ENCODE measurements around the gene EXOC4. TPM values are rescaled to one million over a fixed set of nuclear protein-coding genes. Genes with fewer than 3 reads are reported as not detected.

The EXOC4 gene
- polyA plus RNA-seq, 3 donors = 68.1 to 75.1 (median 70.9) TPM

DNA sequence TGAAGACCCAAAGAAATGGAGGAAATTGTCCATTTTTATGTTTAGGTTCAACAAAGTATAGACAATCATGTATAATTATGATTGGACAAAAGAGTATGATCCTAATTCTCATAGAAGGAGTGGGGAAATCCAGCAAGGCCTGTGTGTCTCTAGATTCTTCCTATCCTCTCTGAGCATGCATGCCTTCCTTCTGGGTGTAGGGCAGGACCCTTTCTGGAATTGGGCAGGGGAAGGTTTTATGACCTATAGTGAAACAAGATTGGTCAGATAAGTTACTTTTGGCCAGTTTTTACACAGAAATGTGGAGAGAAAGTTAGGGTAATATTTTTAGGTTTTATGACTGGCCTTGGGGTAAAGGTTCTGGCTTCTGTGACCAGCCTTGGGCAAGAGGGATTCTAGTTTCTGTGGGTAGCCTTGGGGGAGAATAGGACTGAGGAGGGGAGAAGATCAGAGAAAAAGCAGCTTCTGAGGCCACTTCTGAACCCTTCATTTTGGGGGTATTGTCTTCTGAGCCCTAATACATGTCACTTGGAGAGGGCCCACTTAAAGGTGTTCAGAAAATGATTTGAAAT, 289.4 kb downstream of the EXOC4 start:
- no peak for DNase-seq (ENCODE audit: extremely low read depth in 1 of 11, low read depth in 9 of 11, low spot score in 4 of 11)

DNA sequence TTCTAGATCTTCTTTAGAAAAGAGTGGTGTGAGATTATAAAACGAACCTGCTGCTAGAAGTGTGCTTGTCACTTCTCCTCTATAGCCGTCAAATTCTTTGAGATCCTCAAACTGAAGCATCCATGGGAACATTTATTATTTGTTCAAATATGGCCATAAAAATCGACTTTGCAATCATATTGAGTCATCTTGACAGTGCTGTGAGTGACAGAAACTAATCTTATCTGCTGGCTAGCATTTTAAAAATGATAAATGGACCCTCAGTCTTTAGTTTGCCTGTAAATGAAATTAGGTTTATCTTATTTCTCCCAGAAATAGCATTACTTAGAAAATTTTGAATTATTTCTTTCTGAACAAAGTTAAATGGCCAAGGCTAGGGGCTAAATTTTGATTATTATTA, 290.8 kb downstream of the EXOC4 start:
- DNase-seq (ENCODE audit: extremely low read depth in 1 of 11, low read depth in 9 of 11, low spot score in 4 of 11) = no peak

DNA sequence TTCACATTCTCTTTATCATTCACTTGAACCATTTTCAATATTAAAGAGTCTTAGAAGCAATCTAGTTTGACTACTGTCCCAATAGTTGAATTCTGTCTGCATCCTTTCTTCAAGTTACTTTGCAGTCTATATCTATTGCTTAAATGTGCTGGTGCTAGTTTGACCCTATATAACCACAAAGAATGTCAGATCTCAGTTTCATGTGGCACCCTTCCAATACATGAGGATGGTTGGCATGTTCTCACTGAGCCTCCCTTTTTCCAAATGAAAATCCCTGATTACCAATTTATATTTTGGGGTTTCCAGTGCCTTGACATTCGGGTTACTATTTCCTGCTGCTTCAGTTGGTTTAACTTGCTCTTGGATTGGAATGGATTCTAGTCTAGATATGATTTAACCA, 292.7 kb downstream of the EXOC4 start:
- no peak for DNase-seq (ENCODE audit: extremely low read depth in 1 of 11, low read depth in 9 of 11, low spot score in 4 of 11)

DNA sequence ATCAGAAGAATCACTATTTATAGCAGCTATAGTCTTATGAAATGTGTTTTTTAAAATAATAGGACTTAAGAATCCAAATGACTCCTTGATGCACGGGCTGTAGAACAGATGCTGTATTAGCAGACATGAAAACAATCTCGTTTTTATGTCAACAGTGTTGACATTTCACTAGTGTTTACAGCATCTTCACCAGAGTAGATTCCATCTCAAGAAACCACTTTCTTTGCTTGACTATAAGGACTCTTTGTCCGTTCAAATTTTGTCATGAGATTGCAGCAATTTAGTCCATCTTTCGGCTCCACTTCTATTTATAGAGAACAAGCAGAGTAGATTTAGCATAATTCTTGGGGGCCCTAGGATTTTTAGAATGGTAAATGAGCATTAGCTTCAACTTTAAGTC, 295.1 kb downstream of the EXOC4 start:
- DNase-seq (ENCODE audit: extremely low read depth in 1 of 11, low read depth in 9 of 11, low spot score in 4 of 11) = no peak

DNA sequence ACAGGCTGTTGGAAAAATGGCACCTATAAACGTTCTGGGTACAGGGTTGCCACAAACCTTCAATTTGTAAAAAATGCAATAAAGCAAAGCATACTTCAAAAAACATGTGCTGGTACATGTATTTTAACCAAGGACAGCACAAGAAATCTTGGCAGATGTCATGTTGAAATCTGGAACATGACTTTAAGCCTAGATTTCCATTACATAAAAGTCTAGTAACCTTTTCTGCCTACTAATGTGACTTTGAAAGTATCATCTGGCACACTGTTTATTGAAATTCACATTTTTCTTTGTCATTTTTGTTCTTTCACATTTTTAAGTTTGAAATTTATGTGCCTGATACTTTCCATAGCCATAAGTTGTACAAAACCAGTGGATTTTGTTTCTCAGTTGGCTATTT, 296.8 kb downstream of the EXOC4 start:
- no peak for DNase-seq (ENCODE audit: extremely low read depth in 1 of 11, low read depth in 9 of 11, low spot score in 4 of 11)

DNA sequence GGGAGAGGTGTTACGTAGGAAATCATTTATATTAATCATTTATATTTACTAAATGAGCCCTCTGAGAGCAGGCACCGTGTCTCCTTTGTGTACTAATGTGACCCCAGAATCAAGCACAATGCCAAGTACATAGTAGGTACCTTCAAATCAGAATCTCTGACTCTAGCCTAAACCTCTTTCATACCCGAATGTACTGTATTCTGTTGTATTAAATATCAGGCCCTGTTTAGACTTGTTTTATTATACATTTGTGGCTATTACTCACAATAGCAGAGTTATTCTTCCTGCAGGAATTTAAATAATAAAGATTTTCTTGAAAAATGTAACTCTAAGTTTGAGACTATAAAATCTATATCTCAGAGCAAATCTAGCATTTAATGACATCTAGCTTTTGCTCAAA, 297.3 kb downstream of the EXOC4 start:
- no peak for DNase-seq (ENCODE audit: extremely low read depth in 1 of 11, low read depth in 9 of 11, low spot score in 4 of 11)

DNA sequence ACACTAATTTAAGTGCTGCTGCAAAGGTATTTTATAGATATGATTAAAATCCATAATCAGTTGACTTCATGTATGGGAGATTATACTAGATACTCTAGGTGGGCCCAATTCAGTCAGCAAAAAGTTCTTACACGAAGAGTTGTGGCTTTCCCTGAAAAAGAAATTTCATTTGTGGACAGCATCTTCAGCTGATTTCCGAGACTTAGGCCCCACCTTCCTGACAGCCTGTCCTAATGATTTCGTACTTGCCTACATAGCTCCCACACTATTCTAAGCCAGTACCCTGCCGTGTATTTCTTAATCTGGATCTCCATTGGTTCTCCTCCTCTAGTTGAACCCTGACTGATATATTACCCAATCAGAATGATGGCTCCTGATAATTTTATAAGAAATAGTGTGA, 297.9 kb downstream of the EXOC4 start:
- DNase-seq (ENCODE audit: extremely low read depth in 1 of 11, low read depth in 9 of 11, low spot score in 4 of 11) = no peak

DNA sequence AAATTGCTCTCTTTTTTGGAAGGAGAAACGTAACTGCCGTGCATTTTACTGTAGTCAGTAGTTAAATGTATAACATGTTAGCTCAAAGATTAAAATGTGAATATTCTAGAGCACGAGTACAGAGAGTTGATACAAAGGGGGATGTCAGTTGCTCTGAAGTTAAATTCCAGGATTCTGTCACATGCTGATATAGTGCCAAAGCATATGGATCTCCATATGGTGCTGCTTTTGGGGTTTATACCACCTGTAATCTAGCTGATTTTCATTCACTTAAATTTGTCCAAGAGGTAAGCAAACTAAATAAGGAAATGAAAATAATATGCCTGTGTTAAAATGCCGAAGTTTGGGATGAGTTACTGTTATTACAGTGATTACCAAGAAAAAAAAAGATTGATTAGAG, 298.6 kb downstream of the EXOC4 start:
- no peak for DNase-seq (ENCODE audit: extremely low read depth in 1 of 11, low read depth in 9 of 11, low spot score in 4 of 11)

DNA sequence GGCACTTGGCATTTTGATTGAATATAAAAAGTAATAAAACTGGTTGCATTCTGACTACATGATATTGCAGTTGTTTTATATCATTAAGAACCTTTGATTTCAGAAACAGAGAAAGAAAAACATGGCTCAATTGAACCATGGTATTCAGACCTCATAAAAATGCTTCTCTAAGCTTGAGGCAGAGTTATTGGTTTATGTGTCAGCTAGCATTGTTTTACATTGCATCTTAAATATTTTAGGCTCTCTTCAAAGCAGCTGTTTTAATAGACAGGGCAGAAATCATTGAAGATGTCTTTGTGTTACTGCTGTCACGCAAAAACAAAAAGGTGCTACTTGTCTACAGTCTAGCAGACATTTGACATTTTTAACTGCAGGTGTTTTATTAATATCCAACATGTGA, 299.2 kb downstream of the EXOC4 start:
- DNase-seq (ENCODE audit: extremely low read depth in 1 of 11, low read depth in 9 of 11, low spot score in 4 of 11) = no peak

DNA sequence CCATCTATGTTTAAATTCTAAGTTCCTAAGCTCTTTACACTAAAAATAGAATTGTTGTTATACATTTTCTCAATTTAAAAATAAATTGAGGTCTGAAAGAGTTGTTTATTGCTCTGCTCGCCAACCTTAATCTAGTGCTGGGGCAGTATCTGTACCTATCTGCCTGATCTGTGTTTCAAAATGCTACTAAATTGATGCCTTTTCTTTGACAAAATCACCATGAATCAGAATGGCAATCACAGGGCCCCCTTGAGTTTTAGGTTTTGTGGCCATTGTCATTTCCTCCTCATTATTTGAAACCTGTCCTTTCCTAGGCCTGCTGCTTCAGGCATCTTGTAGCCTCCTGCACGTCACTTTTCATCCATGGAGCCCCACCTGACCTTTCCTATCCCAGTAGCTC, 301.5 kb downstream of the EXOC4 start:
- no peak for DNase-seq (ENCODE audit: extremely low read depth in 1 of 11, low read depth in 9 of 11, low spot score in 4 of 11)

DNA sequence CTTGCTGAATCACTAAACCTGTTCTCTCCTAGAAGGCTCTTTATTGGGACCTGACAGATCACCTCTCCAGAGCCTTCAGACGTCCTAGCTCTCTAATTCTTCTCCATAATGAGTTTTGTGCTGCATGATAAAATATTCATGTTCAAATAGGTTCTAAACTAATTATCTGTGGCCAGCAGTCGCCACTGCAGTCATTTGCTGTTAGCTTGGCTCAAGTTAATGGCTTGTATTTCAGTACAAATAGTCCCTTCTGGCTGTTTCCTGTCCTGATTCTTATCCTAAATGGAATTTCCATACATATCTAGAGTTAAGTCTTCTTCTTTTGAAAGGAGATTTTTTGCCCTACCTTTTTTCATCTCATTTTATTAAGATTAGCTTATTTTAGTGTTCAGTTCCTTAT, 303.2 kb downstream of the EXOC4 start:
- no peak for DNase-seq (ENCODE audit: extremely low read depth in 1 of 11, low read depth in 9 of 11, low spot score in 4 of 11)

DNA sequence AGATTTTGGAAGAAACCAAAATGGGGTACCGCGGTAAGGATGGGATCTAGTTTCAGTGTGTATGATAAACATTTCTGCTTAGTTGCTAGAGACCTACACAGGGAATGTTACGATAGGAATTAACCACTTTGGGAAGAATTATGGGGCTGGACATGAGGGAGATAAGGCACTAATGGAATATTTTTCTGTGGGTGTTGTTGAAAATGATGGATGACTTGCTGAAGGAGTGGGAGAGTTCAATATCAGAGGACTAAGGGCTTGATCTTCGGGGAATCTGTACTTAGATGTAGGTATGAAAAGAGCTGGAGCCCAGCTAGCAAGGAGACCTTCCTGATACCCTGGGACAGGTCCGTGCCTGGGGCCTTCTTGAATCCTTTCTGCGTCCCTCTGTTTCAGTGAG, 303.7 kb downstream of the EXOC4 start:
- no peak for DNase-seq (ENCODE audit: extremely low read depth in 1 of 11, low read depth in 9 of 11, low spot score in 4 of 11)

DNA sequence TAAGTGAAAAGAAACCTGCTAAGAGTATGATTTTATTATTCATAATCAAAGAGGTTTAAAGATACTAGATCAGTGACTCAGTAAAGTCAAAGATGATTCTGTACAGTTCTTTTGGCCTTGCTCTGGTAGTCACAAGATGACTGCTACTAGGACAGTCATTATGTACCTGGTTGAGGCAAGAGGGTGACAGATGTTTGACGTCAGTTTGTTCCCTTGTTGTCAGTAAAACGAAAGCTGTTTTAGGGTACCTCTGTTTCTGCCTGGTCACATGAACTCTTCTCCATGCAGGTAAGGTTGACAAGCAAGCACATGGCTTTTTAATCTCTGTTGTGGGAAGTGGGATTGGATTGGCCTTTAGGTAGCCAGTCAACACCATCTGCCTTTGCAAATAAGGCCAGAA, 308.0 kb downstream of the EXOC4 start:
- no peak for DNase-seq (ENCODE audit: extremely low read depth in 1 of 11, low read depth in 9 of 11, low spot score in 4 of 11)

DNA sequence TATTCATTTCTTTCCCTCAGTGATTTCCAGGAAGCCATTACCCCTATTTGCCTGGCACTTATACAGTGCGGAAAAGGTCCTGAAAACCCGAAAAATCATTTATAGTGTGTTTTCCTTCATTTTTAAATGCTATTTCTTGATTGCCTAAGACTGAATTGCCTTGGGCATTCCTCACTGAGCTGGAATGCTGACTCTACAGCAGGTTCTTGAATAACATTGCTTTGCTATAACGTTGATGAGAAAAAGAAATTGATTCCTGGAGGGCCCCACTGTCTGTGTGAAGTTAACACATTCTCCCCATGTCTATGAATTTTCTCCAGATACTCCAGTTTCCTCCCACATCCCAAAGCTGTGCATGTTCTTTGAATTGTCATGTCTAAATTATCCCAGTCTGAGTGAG, 308.5 kb downstream of the EXOC4 start:
- no peak for DNase-seq (ENCODE audit: extremely low read depth in 1 of 11, low read depth in 9 of 11, low spot score in 4 of 11)

DNA sequence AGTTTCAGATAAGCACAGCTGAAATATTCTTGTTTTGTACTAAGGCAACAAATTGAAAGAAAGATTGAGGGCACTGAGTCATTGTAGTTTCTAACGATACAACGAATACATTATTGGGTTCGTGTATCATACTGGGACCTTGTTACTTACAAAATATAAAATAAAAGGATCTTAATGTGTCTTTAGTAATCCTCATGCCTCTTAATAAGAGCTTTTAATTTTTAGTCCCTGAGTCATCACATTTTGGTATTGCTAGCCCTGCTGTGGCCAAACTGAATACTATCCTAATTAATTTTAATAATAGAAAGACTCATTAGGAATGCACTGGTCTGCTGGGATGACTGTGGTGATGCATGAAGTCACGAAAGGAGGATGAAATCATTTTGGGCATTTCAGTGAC, 309.7 kb downstream of the EXOC4 start:
- DNase-seq (ENCODE audit: extremely low read depth in 1 of 11, low read depth in 9 of 11, low spot score in 4 of 11) = no peak

DNA sequence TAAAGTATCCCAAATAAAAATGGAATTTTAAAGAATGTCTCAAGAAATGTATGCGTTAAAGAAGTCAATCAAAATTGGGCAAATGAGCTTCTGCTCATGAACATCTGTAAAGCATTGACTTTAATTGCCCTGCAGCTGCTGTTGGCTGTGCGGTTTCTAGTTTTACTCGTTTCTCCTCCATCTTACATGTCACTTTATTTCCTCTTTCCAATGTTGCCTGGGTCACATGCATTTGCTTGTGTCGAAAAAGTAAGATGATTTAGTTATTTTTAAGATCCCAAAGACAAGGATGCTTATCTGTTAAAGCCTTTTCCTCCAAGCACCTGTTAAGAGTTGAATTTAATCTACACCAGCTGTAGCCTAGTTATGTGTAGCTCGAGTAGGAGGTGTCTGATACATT, 310.4 kb downstream of the EXOC4 start:
- DNase-seq (ENCODE audit: extremely low read depth in 1 of 11, low read depth in 9 of 11, low spot score in 4 of 11) = no peak

DNA sequence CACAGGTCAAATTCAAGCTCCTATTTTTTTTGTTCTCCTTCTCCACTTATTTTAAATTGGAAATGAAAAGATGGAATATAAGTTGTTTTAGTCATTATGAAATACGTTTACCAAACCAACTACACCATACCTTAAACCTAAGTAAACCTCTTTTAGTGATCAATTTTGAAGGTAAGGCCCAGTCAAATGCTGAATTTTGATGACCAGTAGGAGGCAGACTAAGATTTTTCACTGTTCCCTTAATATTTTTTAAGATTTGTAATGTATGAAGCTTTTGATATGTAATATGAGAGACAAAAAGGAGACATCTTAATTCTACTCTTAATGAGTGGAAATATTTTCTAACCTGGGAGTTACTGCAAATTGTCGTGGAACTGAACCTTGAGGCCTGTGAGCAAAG, 311.6 kb downstream of the EXOC4 start:
- no peak for DNase-seq (ENCODE audit: extremely low read depth in 1 of 11, low read depth in 9 of 11, low spot score in 4 of 11)

DNA sequence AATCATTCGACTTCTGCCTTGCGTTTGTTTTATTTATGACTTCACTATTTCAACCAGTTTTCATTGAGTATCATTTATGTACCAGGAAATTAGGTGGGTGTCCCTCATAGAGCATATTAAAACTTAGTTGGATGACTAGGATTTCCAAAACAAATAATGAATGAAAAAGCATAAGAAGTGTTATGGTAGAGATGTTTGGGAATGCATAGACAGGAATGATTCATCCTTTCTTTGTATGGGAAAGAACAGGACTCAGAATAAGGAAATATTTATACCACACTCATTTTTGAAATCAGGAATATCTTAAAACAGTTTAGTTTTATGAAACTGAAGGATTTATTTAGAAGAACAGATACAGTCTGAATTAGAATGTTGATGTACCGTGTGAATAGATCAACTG, 315.7 kb downstream of the EXOC4 start:
- DNase-seq (ENCODE audit: extremely low read depth in 1 of 11, low read depth in 9 of 11, low spot score in 4 of 11) = no peak

DNA sequence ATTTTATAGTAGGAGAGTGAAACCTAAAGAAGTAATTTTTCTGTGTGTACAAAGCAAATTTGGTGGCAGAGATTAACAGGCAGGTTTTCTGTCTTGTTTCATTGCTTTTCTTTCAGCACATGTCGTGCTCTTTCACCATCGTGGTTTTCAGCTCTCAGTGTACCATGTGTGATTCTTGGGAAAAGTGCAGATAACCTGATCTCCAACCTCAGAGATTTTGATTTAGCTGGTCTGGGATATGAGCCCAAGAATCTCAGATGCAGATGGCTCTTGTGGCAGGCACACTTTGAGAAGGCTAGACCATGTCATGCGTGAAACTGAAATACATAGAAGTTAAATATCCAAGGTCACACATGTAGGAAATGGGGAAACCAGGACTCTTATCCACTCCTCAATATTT, 317.4 kb downstream of the EXOC4 start:
- no peak for DNase-seq (ENCODE audit: extremely low read depth in 1 of 11, low read depth in 9 of 11, low spot score in 4 of 11)

DNA sequence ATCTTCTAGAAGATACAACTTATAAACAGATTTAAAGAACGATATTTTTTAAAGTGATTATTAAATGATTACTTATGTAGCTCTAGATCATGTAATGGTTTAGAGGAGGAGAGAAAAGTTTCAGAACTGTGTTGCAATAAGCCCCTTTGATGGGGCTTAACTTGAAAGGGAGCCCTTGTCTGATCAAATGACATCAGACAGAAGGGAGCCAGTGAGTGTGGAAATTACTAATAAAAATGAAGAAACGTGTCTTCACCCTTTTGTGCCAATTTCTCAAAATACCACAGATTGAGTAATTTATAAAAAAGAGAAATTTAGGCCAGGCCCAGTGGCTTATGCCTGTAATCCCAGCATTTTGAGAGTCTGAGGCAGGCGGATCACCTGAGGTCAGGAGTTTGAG, 318.2 kb downstream of the EXOC4 start:
- DNase-seq (ENCODE audit: extremely low read depth in 1 of 11, low read depth in 9 of 11, low spot score in 4 of 11) = no peak

DNA sequence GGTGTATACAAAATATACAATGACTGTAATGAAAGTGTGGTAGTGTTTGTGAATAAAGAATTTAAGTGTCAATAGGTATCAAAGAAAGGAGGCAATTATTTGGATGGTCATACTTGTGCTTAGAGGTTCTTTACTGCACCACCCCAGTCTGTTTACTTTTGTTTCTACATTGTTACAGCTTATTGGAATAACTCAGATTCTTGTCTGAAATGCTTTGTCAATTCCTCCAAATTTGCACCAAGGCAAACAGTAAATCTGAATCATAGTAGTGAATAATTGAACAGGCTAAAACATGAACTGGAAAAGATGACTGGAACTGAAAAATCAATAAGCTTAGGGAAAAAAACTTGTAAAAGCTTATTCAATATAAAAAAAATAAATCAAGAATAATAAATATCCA, 319.2 kb downstream of the EXOC4 start:
- no peak for DNase-seq (ENCODE audit: extremely low read depth in 1 of 11, low read depth in 9 of 11, low spot score in 4 of 11)

DNA sequence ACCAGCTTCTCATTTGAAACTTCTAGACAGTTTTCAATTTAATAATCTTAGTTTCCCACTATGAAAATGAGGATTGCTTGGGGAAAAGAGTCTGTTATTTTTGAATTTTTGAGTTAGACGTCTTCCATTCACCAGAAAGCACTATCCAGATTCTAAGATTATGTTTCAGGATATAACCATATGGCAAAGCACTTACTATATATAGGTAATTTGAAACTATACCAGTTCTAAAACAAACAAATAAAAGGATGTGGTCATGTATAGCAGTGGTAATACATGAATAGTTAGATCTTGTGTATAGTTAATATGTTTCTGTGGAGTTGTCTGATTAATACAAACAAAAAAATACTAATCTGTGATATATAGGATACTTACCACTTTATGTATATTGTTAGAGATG, 320.0 kb downstream of the EXOC4 start:
- DNase-seq (ENCODE audit: extremely low read depth in 1 of 11, low read depth in 9 of 11, low spot score in 4 of 11) = no peak

Data from renal cortex interstitium (tissue), 11 donors.